Measurements from ENCODE around the gene DVL1. TPM values are rescaled to one million over a fixed set of nuclear protein-coding genes. Genes with fewer than 3 reads are reported as not detected.

DVL1 gene
- polyA plus RNA-seq, 2 donors = 57.5 to 107 TPM

DNA sequence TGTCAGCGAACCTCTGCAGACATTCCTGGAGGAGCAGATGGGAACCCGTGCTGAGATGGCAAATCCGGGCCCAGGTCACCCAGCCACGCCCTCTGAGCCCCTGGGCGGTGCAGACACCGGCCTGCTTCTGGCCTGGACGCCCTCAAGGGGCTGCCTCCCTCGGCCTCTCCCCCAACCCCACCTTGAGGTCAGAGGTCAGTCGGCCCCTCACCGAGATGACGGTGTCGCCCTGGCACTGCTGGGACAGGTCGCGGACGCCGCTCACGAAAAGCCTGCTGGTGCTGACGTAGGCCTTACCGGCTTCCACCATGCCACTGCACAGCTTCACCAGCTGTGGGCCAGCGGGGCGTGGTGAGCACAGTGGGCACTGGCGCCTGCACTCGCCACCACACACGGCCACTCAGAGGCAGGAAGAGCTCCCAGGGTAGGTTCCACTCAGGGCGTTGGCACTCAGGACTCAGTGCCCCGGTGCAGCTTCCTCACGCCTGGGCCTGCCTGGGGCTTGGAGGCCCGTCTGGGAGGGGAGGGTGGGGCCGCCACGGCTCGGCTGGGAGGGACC is 46.2 kb downstream of the DVL1 start:
- WGBS, 2 donors = 47 to 70% methylated on average over 31 of the region's 31 CpGs
- Histone ChIP-seq H3K36me3 (ENCODE audit: control insufficient read depth in 2 of 2, insufficient read depth in 2 of 2, low read length in 1 of 2) (peaks cover 0 to 12% of the 10 kb centered on the region in 2 donors), H3K4me3 (ENCODE audit: low read depth in 1 of 2, low read length in 2 of 2) (peak overlapping the region in 1 of 2 donors; percentile 19), H3K9me3 (ENCODE audit: control insufficient read depth in 2 of 2, insufficient read depth in 1 of 2, low read depth in 1 of 2, low read length in 1 of 2) (no peaks in the 10 kb centered on the region), H3K27ac (ENCODE audit: low read depth in 2 of 2, low read length in 1 of 2) (peak overlapping the region; percentile 80 to 98), H3K27me3 (ENCODE audit: control insufficient read depth in 1 of 2, insufficient read depth in 2 of 2, low read length in 2 of 2) (no peaks in the 10 kb centered on the region), H3K4me1 (ENCODE audit: control insufficient read depth in 2 of 2, insufficient read depth in 2 of 2, low read length in 1 of 2) (peaks cover 28 to 55% of the 10 kb centered on the region in 2 donors)

DNA sequence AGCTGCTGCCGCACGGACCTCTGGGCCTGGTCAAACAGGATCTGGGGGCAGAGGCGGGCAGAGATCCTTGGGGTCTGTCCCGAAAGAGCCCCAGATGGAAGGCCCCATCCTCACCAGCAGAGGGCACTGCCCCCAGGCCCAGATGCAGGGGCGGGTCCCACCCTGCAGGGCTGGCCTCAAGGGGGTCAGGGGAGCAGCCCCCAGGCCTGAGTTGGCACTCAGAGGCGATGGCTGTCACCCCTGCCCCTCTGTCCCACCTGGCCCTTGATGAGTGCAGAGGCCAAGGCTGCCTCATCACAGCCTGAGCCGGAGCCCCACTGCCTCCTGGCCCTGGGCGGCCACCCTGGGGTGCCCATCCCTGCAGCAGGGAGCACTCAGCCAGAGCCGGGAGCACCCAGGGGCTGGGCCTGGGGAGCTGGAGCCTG is 47.2 kb downstream of the DVL1 start:
- H3K4me1 ChIP-seq (ENCODE audit: control insufficient read depth in 2 of 2, insufficient read depth in 2 of 2, low read length in 1 of 2) = peaks cover 27 to 54% of the 10 kb centered on the region in 2 donors

DNA sequence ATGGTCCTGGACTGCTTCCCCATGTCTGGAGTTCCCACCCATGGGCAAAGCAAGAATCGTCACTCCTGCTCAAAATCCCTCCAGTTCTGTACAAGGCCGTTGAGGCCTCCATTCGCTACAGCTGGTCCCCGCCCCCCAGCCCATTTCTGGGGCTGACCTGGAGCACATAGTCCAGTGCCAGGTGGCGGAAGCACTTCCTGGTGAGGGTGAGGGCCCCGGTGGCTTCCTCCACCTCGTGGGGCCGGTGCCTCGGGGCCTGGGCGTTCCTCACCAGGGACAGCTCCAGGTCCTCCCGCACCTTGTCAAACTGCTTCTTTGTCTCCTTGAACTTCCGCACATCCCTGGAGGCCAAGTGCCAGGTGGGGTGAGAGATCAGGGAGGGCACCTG is 48.9 kb downstream of the DVL1 start:
- peaks cover 0 to 30% of the 10 kb centered on the region in 2 donors for H3K36me3 ChIP-seq (ENCODE audit: control insufficient read depth in 2 of 2, insufficient read depth in 2 of 2, low read length in 1 of 2)
- peaks cover 12 to 38% of the 10 kb centered on the region in 2 donors for H3K4me1 ChIP-seq (ENCODE audit: control insufficient read depth in 2 of 2, insufficient read depth in 2 of 2, low read length in 1 of 2)
- no peak overlapping the region for H3K27ac ChIP-seq (ENCODE audit: low read depth in 2 of 2, low read length in 1 of 2)
- no peak overlapping the region for H3K4me3 ChIP-seq (ENCODE audit: low read depth in 1 of 2, low read length in 2 of 2)
- no peaks in the 10 kb centered on the region for H3K27me3 ChIP-seq (ENCODE audit: control insufficient read depth in 1 of 2, insufficient read depth in 2 of 2, low read length in 2 of 2)
- 73 to 76% methylated on average over 12 of the region's 12 CpGs for WGBS, 2 donors
- H3K9me3 ChIP-seq (ENCODE audit: control insufficient read depth in 2 of 2, insufficient read depth in 1 of 2, low read depth in 1 of 2, low read length in 1 of 2) = no peaks in the 10 kb centered on the region

More for the DNA sequence above, 47.2 kb downstream of the DVL1 start:
- Histone ChIP-seq H3K4me3 (ENCODE audit: low read depth in 1 of 2, low read length in 2 of 2) (no peak overlapping the region), H3K9me3 (ENCODE audit: control insufficient read depth in 2 of 2, insufficient read depth in 1 of 2, low read depth in 1 of 2, low read length in 1 of 2) (no peaks in the 10 kb centered on the region), H3K36me3 (ENCODE audit: control insufficient read depth in 2 of 2, insufficient read depth in 2 of 2, low read length in 1 of 2) (peaks cover 0 to 17% of the 10 kb centered on the region in 2 donors), H3K27me3 (ENCODE audit: control insufficient read depth in 1 of 2, insufficient read depth in 2 of 2, low read length in 2 of 2) (no peaks in the 10 kb centered on the region), H3K27ac (ENCODE audit: low read depth in 2 of 2, low read length in 1 of 2) (peak overlapping the region in 1 of 2 donors; percentile 4)
- WGBS, 2 donors = 85 to 89% methylated on average over 9 of the region's 9 CpGs

DNA sequence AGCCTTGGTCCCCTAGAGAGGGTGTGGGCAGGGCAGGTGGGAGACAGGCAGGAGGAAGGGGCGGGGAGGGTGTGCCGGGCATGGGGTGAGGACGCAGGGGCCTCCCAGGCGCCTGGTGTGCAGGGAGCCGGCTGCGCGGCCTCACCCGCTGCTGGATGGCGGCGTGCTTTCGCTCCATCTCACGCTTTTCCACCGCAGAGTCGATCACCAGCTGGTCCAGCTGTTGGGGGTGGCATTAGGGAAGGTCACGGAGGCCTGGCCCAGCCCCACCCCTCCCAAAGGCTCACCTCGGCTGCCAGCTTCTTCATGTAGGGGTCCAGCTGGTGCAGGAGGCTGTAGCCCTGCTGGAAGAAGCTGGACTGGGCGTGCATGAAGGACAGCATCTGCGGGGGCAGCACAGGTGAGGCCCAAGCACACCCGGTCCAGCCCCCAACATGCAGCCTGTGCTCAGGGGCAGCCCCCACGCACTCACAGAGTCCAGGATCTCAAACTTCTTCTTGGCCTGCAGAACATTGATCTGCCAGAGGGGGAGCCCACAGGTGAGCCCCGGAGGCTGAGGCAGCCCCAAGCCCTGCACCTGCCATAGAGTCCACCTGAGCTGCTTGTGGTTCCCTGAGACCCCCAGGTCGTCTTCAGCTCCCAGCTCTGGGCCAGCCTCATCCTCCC is 49.4 kb downstream of the DVL1 start:
- Histone ChIP-seq H3K4me1 (ENCODE audit: control insufficient read depth in 2 of 2, insufficient read depth in 2 of 2, low read length in 1 of 2) (peaks cover 8 to 33% of the 10 kb centered on the region in 2 donors), H3K27ac (ENCODE audit: low read depth in 2 of 2, low read length in 1 of 2) (no peak overlapping the region), H3K36me3 (ENCODE audit: control insufficient read depth in 2 of 2, insufficient read depth in 2 of 2, low read length in 1 of 2) (peaks cover 0 to 34% of the 10 kb centered on the region in 2 donors), H3K9me3 (ENCODE audit: control insufficient read depth in 2 of 2, insufficient read depth in 1 of 2, low read depth in 1 of 2, low read length in 1 of 2) (no peaks in the 10 kb centered on the region), H3K4me3 (ENCODE audit: low read depth in 1 of 2, low read length in 2 of 2) (no peak overlapping the region), H3K27me3 (ENCODE audit: control insufficient read depth in 1 of 2, insufficient read depth in 2 of 2, low read length in 2 of 2) (no peaks in the 10 kb centered on the region)
- 85 to 87% methylated on average over 19 to 22 of the region's 22 CpGs for WGBS, 2 donors

DNA sequence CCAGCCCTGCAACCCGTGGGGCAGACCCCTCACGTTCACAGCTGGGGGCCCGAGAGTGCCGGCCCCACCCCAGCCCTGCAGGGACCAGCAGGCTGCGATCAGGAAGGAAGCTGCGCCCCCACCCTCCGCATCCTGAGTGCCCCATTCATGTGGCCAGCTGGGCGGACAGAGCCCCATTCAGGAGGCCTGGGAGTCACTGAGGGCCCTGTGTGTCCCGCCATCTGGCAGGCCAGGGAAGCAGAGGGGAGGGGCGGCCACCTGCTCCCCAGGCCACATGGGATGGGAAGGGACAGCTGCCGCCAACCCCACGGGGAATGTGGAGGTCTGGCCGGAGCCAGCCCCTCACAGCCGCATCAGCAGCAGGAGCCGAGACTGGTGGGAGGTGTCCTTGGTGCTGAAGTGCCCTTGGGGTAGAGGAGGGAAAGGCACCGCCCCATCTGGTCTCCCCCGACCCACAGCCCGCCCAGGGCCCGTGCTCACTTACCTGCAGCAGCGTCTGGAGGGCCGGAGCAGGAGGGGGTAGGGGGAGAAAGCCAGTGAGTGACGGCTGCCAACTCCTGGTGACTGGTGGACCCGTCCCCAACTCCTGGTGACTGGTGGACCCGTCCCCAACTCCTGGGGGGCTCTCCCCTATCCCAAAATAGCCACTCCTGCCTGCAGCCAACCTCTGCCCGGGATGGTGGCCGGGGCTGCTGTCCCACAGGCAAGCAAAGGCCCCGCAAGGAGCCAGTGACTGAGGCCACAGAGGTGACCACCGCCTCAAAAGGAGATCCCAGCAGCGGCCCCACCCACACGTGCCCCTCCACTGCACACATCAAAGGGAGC is 50.1 kb downstream of the DVL1 start:
- Histone ChIP-seq H3K36me3 (ENCODE audit: control insufficient read depth in 2 of 2, insufficient read depth in 2 of 2, low read length in 1 of 2) (peaks cover 0 to 41% of the 10 kb centered on the region in 2 donors), H3K27ac (ENCODE audit: low read depth in 2 of 2, low read length in 1 of 2) (no peak overlapping the region), H3K27me3 (ENCODE audit: control insufficient read depth in 1 of 2, insufficient read depth in 2 of 2, low read length in 2 of 2) (no peaks in the 10 kb centered on the region), H3K9me3 (ENCODE audit: control insufficient read depth in 2 of 2, insufficient read depth in 1 of 2, low read depth in 1 of 2, low read length in 1 of 2) (peaks cover 0 to 3% of the 10 kb centered on the region in 2 donors), H3K4me3 (ENCODE audit: low read depth in 1 of 2, low read length in 2 of 2) (no peak overlapping the region), H3K4me1 (ENCODE audit: control insufficient read depth in 2 of 2, insufficient read depth in 2 of 2, low read length in 1 of 2) (peaks cover 2 to 25% of the 10 kb centered on the region in 2 donors)
- 66 to 72% methylated on average over 28 to 30 of the region's 30 CpGs for WGBS, 2 donors

DNA sequence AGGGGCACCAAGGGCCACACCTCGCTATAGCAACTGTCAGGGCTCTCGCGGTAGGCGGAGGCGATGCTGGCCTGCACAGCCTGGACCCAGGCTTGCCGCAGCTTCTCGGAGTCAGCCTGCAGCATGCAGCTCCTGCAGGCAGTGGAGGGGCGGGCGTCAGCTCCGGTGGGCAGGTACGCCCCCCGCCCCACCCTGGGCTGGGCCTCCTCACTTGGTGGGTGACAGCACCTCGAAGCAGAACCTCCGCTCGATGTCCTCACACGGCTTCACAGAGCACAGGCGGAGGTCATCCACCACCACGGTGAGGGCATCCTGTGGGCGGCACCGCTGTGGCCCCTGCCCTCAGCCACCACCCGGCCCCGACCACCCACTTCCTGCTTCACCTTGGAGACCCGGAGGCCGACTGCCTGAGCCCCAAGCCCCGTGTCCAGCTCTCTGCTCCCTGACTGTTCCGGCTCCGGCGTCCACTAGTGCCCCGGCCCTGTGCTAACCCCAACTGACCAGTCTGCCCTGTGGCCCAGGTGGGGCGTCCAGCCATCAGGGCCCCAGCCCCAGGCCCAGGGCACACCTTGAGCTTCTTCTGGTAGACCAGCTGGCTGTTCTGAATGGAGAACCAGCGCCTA is 51.3 kb downstream of the DVL1 start:
- 92% methylated on average over 24 to 31 of the region's 31 CpGs for WGBS, 2 donors
- peaks cover 0 to 46% of the 10 kb centered on the region in 2 donors for H3K36me3 ChIP-seq (ENCODE audit: control insufficient read depth in 2 of 2, insufficient read depth in 2 of 2, low read length in 1 of 2)
- H3K4me3 ChIP-seq (ENCODE audit: low read depth in 1 of 2, low read length in 2 of 2) = no peak overlapping the region
- H3K27me3 ChIP-seq (ENCODE audit: control insufficient read depth in 1 of 2, insufficient read depth in 2 of 2, low read length in 2 of 2) = no peaks in the 10 kb centered on the region
- H3K27ac ChIP-seq (ENCODE audit: low read depth in 2 of 2, low read length in 1 of 2) = no peak overlapping the region
- peaks cover 0 to 3% of the 10 kb centered on the region in 2 donors for H3K9me3 ChIP-seq (ENCODE audit: control insufficient read depth in 2 of 2, insufficient read depth in 1 of 2, low read depth in 1 of 2, low read length in 1 of 2)
- H3K4me1 ChIP-seq (ENCODE audit: control insufficient read depth in 2 of 2, insufficient read depth in 2 of 2, low read length in 1 of 2) = peaks cover 0 to 14% of the 10 kb centered on the region in 2 donors

DNA sequence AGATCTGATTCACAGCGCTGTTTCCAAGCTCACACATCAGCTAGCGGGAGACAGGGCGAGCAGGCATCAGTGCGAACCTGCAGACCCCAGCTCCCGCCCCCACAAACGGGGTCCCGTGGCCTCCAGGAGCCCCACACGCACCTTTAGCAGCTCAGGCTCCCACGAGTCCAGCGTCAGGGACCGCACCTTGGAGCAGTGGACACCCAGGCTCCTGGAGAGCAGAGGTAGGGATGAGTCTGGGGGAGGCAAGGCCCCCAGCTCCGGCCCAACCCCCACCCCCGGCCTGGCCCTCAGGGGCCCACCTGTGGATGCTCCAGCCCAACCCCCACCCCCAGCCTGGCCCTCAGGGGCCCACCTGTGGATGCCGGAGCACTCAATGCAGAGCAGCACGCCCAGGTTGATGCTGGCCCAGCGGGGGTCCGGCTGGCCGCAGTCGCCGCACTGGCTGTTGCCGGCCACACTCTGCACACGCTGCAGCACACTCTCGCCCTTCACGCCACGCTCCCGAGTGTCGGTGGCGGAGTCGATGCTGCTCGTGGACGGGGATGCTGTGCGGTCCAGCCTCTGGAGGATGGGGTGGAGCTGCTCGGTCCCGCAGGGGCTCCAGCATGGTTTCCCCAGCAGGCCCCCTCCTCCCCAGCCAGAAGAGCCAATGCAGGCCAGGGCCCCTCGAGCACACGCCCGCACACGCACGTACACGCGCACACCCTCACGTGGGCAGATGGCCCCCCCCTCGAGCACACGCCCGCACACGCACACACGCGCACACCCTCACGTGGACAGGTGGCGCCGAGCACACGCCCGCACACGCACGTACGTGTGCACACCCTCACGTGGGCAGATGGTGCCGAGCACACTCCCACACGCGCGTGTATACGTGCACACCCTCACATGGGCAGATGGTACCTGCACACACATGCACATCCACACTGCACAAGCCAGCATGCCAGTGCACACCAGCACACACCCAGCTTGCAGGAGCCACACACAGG is 52.9 kb downstream of the DVL1 start:
- peaks cover 0 to 8% of the 10 kb centered on the region in 2 donors for H3K4me1 ChIP-seq (ENCODE audit: control insufficient read depth in 2 of 2, insufficient read depth in 2 of 2, low read length in 1 of 2)
- H3K4me3 ChIP-seq (ENCODE audit: low read depth in 1 of 2, low read length in 2 of 2) = no peak overlapping the region
- no peak overlapping the region for H3K27ac ChIP-seq (ENCODE audit: low read depth in 2 of 2, low read length in 1 of 2)
- WGBS, 2 donors = 91% methylated on average over 59 to 62 of the region's 62 CpGs
- H3K36me3 ChIP-seq (ENCODE audit: control insufficient read depth in 2 of 2, insufficient read depth in 2 of 2, low read length in 1 of 2) = peaks cover 0 to 49% of the 10 kb centered on the region in 2 donors
- peaks cover 0 to 3% of the 10 kb centered on the region in 2 donors for H3K9me3 ChIP-seq (ENCODE audit: control insufficient read depth in 2 of 2, insufficient read depth in 1 of 2, low read depth in 1 of 2, low read length in 1 of 2)
- no peaks in the 10 kb centered on the region for H3K27me3 ChIP-seq (ENCODE audit: control insufficient read depth in 1 of 2, insufficient read depth in 2 of 2, low read length in 2 of 2)

DNA sequence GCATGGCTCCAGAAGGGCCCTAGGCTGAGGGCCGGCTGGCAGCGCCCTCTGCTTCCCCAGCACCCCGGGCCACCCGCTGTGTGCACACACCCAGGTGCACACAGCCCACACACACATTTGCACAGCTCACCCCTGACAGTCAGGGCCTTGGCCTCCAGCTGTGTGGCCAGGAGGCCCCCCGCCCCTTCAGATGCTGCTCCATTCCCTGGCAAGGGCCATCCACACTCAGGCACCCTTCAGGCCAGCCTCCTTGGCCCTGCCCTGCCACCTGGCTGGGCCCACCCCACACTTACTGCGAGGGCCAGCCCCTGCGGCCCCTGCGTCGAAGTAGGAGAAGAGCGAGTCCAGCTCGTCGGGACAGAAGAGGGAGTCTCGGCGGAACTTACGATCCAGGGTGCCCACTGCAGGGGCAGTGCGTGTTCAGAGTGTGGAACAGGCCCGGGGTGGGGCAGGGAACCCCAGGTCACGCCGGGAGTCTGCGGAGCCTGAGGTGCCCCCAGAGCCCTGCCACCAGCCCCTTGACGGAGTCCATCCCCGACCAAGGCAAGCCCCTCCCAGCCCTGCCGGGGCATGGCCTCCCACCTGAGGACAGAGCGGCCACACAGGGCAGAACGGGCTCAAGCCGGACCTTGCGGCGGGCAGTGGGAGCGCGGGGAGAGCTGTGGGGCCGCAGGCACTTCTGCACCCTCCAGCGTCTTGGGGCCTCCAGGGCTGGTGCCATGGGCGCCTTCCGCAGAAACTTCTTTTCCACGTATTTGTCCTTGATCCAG is 53.9 kb downstream of the DVL1 start:
- Histone ChIP-seq H3K4me3 (ENCODE audit: low read depth in 1 of 2, low read length in 2 of 2) (no peak overlapping the region), H3K27ac (ENCODE audit: low read depth in 2 of 2, low read length in 1 of 2) (no peak overlapping the region), H3K27me3 (ENCODE audit: control insufficient read depth in 1 of 2, insufficient read depth in 2 of 2, low read length in 2 of 2) (no peaks in the 10 kb centered on the region), H3K9me3 (ENCODE audit: control insufficient read depth in 2 of 2, insufficient read depth in 1 of 2, low read depth in 1 of 2, low read length in 1 of 2) (peaks cover 0 to 3% of the 10 kb centered on the region in 2 donors), H3K36me3 (ENCODE audit: control insufficient read depth in 2 of 2, insufficient read depth in 2 of 2, low read length in 1 of 2) (peaks cover 0 to 49% of the 10 kb centered on the region in 2 donors), H3K4me1 (ENCODE audit: control insufficient read depth in 2 of 2, insufficient read depth in 2 of 2, low read length in 1 of 2) (peaks cover 0 to 10% of the 10 kb centered on the region in 2 donors)
- 92 to 96% methylated on average over 35 of the region's 35 CpGs for WGBS, 2 donors

Data from esophagus (tissue), 2 donors.